HL-60 (cell line): ENCODE results near the gene EAF2.

Experiments
- DNase-seq, 2 experiments: peaks; one replicate each; pipeline ENCODE4 v3.0.0-alpha.2; 2010 to 2020; ENCODE audit warnings: low read depth in 1 of 2, low spot score in 1 of 2
- H3K27ac ChIP-seq: fragments of 250-450 bp; sonication (Bioruptor Pico); replicated peaks from 2 replicates; pipeline ENCODE4 v1.5.1; 2020; ENCODE audit warnings: mild to moderate bottlenecking, moderate library complexity
- H3K27me3 ChIP-seq: fragments of 250-450 bp; sonication (Bioruptor Pico); 2 replicates; pipeline ENCODE4 v1.5.1; 2021; ENCODE audit warnings: mild to moderate bottlenecking, moderate library complexity; ENCODE audit not compliant: insufficient read depth, poor library complexity, severe bottlenecking
- H3K4me3 ChIP-seq: replicated peaks from 2 replicates; pipeline ENCODE4 v1.5.1; 2011; ENCODE audit warnings: mild to moderate bottlenecking, control low read depth, low read length; ENCODE audit not compliant: insufficient read depth
- GABPA ChIP-seq: IDR thresholded peaks from 2 replicates; pipeline ENCODE4 v1.6.1; 2012; ENCODE audit warnings: low read depth
- POLR2AphosphoS5 ChIP-seq: IDR thresholded peaks from 2 replicates; pipeline ENCODE4 v1.6.1; 2012; ENCODE audit warnings: low read depth
- SPI1 ChIP-seq: IDR thresholded peaks from 2 replicates; pipeline ENCODE4 v1.6.1; 2012; ENCODE audit warnings: low read depth, mild to moderate bottlenecking, borderline replicate concordance
- TF ChIP-seq, protein P1 (sequence below): IDR thresholded peaks from one replicate; pipeline ENCODE4 v1.5.1; 2011; ENCODE audit warnings: low read length, control low read depth, inconsistent platforms; ENCODE audit not compliant: insufficient read depth
- TF ChIP-seq, protein P2 (sequence below): IDR thresholded peaks from 2 replicates; pipeline ENCODE4 v1.6.1; 2012; ENCODE audit warnings: low read depth; ENCODE audit not compliant: insufficient replicate concordance

The EAF2 gene

DNA sequence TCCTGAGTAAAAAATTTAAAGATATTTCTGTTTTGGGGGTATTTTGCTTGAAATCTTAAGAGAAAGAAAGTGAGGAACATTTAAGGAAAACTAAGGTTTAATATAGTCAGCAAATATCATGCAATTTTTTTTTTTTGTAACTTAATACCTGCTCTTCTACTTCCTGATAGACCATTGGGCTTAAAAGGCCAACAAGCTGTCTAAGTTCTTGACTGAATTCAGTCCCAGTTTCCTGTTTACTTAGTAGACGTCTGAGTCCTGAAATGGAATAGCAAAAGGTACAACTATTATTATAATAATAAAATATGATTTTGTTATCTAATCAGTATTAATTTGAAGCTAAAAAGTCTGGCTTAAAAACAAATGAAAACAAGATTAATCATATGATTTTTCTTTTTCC, 38.0 kb upstream of the EAF2 start:
- H3K27ac ChIP-seq, result no peak overlapping the region
- no peak overlapping the region for H3K4me3 ChIP-seq
- DNase-seq, result no peak
- TF ChIP-seq GABPA, result no peak
- TF ChIP-seq, protein P1, sequence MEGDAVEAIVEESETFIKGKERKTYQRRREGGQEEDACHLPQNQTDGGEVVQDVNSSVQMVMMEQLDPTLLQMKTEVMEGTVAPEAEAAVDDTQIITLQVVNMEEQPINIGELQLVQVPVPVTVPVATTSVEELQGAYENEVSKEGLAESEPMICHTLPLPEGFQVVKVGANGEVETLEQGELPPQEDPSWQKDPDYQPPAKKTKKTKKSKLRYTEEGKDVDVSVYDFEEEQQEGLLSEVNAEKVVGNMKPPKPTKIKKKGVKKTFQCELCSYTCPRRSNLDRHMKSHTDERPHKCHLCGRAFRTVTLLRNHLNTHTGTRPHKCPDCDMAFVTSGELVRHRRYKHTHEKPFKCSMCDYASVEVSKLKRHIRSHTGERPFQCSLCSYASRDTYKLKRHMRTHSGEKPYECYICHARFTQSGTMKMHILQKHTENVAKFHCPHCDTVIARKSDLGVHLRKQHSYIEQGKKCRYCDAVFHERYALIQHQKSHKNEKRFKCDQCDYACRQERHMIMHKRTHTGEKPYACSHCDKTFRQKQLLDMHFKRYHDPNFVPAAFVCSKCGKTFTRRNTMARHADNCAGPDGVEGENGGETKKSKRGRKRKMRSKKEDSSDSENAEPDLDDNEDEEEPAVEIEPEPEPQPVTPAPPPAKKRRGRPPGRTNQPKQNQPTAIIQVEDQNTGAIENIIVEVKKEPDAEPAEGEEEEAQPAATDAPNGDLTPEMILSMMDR, result no peak
- H3K27me3 ChIP-seq, result no peaks in the 10 kb centered on the region

DNA sequence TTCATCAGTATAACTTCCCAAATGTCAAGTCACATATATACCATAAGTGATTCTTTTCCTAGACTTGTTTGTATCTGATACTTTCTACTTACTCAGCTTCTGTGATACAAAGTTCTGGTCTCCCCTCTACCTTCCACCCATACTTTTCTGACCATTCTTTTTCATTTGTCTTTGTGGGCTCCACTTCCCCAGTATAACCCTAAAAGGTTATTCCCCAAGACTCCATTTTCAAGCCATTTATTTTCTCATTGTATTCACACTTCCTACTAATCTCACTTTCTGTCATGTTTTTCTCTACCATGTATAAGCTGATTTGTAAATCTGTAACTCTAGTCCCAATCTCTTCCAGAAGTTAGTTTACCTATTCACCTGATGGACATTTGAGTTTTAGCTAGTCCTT, 34.1 kb upstream of the EAF2 start:
- no peak for DNase-seq
- no peak overlapping the region for H3K4me3 ChIP-seq
- TF ChIP-seq SPI1 (no peak), POLR2AphosphoS5 (no peak), GABPA (no peak)
- TF ChIP-seq, protein P2, sequence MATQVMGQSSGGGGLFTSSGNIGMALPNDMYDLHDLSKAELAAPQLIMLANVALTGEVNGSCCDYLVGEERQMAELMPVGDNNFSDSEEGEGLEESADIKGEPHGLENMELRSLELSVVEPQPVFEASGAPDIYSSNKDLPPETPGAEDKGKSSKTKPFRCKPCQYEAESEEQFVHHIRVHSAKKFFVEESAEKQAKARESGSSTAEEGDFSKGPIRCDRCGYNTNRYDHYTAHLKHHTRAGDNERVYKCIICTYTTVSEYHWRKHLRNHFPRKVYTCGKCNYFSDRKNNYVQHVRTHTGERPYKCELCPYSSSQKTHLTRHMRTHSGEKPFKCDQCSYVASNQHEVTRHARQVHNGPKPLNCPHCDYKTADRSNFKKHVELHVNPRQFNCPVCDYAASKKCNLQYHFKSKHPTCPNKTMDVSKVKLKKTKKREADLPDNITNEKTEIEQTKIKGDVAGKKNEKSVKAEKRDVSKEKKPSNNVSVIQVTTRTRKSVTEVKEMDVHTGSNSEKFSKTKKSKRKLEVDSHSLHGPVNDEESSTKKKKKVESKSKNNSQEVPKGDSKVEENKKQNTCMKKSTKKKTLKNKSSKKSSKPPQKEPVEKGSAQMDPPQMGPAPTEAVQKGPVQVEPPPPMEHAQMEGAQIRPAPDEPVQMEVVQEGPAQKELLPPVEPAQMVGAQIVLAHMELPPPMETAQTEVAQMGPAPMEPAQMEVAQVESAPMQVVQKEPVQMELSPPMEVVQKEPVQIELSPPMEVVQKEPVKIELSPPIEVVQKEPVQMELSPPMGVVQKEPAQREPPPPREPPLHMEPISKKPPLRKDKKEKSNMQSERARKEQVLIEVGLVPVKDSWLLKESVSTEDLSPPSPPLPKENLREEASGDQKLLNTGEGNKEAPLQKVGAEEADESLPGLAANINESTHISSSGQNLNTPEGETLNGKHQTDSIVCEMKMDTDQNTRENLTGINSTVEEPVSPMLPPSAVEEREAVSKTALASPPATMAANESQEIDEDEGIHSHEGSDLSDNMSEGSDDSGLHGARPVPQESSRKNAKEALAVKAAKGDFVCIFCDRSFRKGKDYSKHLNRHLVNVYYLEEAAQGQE, result no peak
- TF ChIP-seq, protein P1, result no peak
- no peak overlapping the region for H3K27ac ChIP-seq
- H3K27me3 ChIP-seq, result no peaks in the 10 kb centered on the region

DNA sequence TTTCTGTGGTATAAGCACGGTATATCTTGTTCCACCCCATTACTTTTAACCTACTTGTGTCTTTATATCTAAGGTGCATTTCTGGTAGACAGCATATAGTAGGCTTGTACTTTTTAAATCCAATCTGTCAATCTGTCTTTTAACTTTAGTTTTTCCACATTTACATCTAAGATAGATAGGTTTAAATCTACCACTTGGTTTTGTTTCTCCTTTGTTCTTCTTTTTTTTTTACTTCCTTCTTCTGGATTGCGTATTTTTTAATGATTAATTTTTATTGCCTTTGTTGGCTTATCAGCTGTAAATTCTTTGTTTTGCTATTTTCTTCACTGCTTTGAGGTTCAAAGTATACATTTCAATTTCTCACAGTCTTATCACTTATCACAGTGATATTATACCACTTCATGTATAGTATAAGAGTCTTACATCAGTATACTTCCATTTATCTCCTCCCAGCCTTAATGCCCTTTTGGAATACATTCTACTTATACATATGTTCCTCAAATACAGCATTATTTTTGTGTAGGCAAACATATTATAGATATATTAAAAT, 31.2 kb upstream of the EAF2 start:
- no peak overlapping the region for H3K4me3 ChIP-seq
- TF ChIP-seq, protein P1, result no peak
- TF ChIP-seq, protein P2, result no peak
- no peak for TF ChIP-seq POLR2AphosphoS5
- TF ChIP-seq GABPA, result no peak
- no peak for TF ChIP-seq SPI1
- no peak overlapping the region for H3K27ac ChIP-seq
- H3K27me3 ChIP-seq, result no peaks in the 10 kb centered on the region
- no peak for DNase-seq

DNA sequence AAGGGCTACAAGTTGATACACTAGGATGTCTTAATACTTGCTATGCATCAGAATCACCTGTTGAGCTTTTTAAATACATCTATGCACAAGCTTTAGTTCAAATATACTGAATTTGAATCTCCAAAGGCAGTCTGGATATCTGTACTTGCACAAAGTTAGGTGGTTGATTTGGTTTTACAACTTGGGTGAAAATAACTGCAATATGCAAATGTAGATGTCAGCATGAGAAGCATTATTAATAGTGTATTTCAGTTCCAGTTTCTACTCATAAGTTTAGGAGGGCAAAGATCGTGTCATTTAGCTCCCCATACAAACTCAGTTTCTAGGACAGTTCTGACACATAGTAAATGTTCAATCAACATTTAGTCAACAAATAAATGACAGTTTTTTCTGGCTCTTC, 25.8 kb upstream of the EAF2 start:
- Histone ChIP-seq H3K27me3 (no peaks in the 10 kb centered on the region), H3K27ac (no peak overlapping the region), H3K4me3 (no peak overlapping the region)
- TF ChIP-seq, protein P1, result no peak
- TF ChIP-seq POLR2AphosphoS5, result no peak
- TF ChIP-seq, protein P2, result no peak
- DNase-seq, result no peak
